Measurements from ENCODE around the gene PLA2R1.

DNA sequence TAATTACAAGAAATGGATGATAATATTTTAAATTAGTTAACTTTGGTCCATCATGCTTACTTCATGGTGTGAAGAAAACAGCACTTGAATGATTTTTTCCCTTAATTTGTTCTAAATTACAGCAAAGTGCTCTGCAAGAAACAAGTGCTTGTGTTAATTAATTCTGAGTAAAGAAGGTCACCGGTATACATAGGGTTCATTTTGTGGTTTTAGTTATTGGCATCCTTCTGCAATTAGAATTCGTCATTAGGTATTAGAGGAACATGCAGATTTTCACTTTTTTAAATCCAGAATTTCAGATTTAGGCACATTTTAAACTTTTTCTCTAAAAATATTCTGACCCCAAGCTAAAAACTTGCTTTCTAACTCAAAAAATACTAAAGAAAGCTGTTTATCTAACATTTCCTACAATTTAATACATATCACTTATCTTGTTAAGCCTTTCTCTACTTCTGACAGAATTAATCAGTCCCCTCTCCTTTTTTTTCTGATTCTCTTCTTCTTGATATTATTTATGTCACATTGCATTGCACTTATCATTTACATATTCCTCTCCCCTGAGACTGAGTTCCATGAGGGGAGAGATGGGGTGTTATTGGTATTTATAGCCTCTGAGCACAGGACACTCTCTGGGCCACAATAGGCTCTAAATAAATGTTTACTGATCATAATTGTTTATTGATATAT is 129.2 kb downstream of the PLA2R1 start:
- TF ChIP-seq TCF7L2 (IDR thresholded peaks at IDR 0.05; ENCODE audit: low read depth, low read length): no peak
- TF ChIP-seq, protein P1, sequence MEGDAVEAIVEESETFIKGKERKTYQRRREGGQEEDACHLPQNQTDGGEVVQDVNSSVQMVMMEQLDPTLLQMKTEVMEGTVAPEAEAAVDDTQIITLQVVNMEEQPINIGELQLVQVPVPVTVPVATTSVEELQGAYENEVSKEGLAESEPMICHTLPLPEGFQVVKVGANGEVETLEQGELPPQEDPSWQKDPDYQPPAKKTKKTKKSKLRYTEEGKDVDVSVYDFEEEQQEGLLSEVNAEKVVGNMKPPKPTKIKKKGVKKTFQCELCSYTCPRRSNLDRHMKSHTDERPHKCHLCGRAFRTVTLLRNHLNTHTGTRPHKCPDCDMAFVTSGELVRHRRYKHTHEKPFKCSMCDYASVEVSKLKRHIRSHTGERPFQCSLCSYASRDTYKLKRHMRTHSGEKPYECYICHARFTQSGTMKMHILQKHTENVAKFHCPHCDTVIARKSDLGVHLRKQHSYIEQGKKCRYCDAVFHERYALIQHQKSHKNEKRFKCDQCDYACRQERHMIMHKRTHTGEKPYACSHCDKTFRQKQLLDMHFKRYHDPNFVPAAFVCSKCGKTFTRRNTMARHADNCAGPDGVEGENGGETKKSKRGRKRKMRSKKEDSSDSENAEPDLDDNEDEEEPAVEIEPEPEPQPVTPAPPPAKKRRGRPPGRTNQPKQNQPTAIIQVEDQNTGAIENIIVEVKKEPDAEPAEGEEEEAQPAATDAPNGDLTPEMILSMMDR (IDR thresholded peaks at IDR 0.05): no peak

Data from Panc1 (cell line).